Keratinocyte (primary cell): ENCODE data around the gene B3GNT8. TPM values are rescaled to one million over a fixed set of nuclear protein-coding genes. Genes with fewer than 3 reads are reported as not detected.
"Not testable (repeated sequence)": the region's sequence is repeated elsewhere in the genome, so short reads cannot be mapped to it uniquely, and the experiment has no call there.

Experiments used
- DNase-seq: peaks from one replicate; pipeline ENCODE4 v3.0.0-alpha.2; 2011; ENCODE audit warnings: low read depth, missing footprints, low spot score
- FAIRE-seq: peaks from 2 replicates; lab custom pipeline; 2011; peaks lifted over from hg19 to GRCh38; lab: Jason Lieb, UNC
- H2AFZ ChIP-seq: 2 replicates; pipeline ENCODE4 v1.6.0; 2012; ENCODE audit warnings: low read length, control low read depth, inconsistent platforms; ENCODE audit not compliant: control insufficient read depth
- H3K27ac ChIP-seq: 2 replicates; pipeline ENCODE4 v1.5.1; 2011; ENCODE audit warnings: low read length; ENCODE audit not compliant: control insufficient read depth, insufficient read depth
- H3K27me3 ChIP-seq: 3 replicates; pipeline ENCODE4 v1.6.0; 2011; ENCODE audit warnings: low read length; ENCODE audit not compliant: control insufficient read depth, insufficient read depth; ENCODE audit errors: extremely low read depth
- H3K36me3 ChIP-seq, 2 experiments: 2 replicates in 1 of 2; 3 replicates in 1 of 2; pipeline ENCODE4 v1.5.1; 2011; ENCODE audit warnings: low read length in 2 of 2, mild to moderate bottlenecking in 1 of 2; ENCODE audit not compliant: control insufficient read depth in 2 of 2, insufficient read depth in 2 of 2; ENCODE audit errors: extremely low read depth in 1 of 2
- H3K4me1 ChIP-seq: 3 replicates; pipeline ENCODE4 v1.5.1; 2011; ENCODE audit warnings: low read length; ENCODE audit not compliant: control insufficient read depth, insufficient read depth; ENCODE audit errors: extremely low read depth
- H3K4me2 ChIP-seq: 3 replicates; pipeline ENCODE4 v1.6.0; 2011; ENCODE audit warnings: low read depth, low read length; ENCODE audit not compliant: control insufficient read depth, insufficient read depth; ENCODE audit errors: extremely low read depth
- H3K4me3 ChIP-seq, 3 experiments: fragments of 200-600 bp in 1 of 3; sonication (generic) in 1 of 3; 2 replicates in 2 of 3; 3 replicates in 1 of 3; pipeline ENCODE4 v1.5.1; 2011 to 2016; ENCODE audit warnings: low read length in 3 of 3, mild to moderate bottlenecking in 3 of 3, control low read depth in 2 of 3, inconsistent platforms in 1 of 3, low read depth in 1 of 3, mixed read lengths in 1 of 3, mixed run types in 1 of 3, moderate library complexity in 1 of 3; ENCODE audit not compliant: control insufficient read depth in 2 of 3, insufficient read depth in 2 of 3; ENCODE audit errors: extremely low read depth in 1 of 3
- H3K79me2 ChIP-seq: 2 replicates; pipeline ENCODE4 v1.6.0; 2012; ENCODE audit warnings: low read length; ENCODE audit not compliant: control insufficient read depth, insufficient read depth
- H3K9ac ChIP-seq: 3 replicates; pipeline ENCODE4 v1.6.0; 2011; ENCODE audit warnings: low read length; ENCODE audit not compliant: control insufficient read depth, insufficient read depth; ENCODE audit errors: extremely low read depth
- H3K9me1 ChIP-seq: 3 replicates; pipeline ENCODE4 v1.6.0; 2011; ENCODE audit warnings: low read length; ENCODE audit not compliant: control insufficient read depth, insufficient read depth; ENCODE audit errors: extremely low read depth
- H3K9me3 ChIP-seq: 2 replicates; pipeline ENCODE4 v1.5.1; 2012; ENCODE audit warnings: low read depth, low read length; ENCODE audit not compliant: control insufficient read depth
- H4K20me1 ChIP-seq: 3 replicates; pipeline ENCODE4 v1.6.0; 2011; ENCODE audit warnings: low read length; ENCODE audit not compliant: control insufficient read depth, insufficient read depth; ENCODE audit errors: extremely low read depth
- CTCF ChIP-seq, 3 experiments: IDR thresholded peaks in 1 of 3; conservative IDR thresholded peaks in 1 of 3; optimal IDR thresholded peaks in 1 of 3; 2 replicates in 2 of 3; 3 replicates in 1 of 3; pipeline versions ENCODE3 to v1.5.1; 2011; ENCODE audit warnings: low read length in 3 of 3, mild to moderate bottlenecking in 3 of 3, moderate library complexity in 2 of 3, control low read depth in 1 of 3, inconsistent platforms in 1 of 3; ENCODE audit not compliant: insufficient read depth in 2 of 3; ENCODE audit errors: extremely low read depth in 1 of 3
- EZH2 ChIP-seq: IDR thresholded peaks from one replicate; pipeline ENCODE4 v1.6.1; 2012; ENCODE audit warnings: inconsistent platforms, mild to moderate bottlenecking, low read length, moderate library complexity
- dilution Hi-C: fragments of 300-500 bp; cut with MboI; formaldehyde crosslinking; loops from one replicate; pipeline ENCODE4 v1.7.0; 2020; ENCODE audit warnings: low sequenced_read_pairs; ENCODE audit not compliant: extremely low pct_ligation_motif_present
- polyA minus RNA-seq, 3 experiments: library from RNA; depleted of rRNA, polyadenylated mRNA; stranded (reverse); fragments of >200 nt; gene quantifications; 1 replicate in 1 of 3; 2 replicates in 1 of 3; 3 replicates in 1 of 3; pipeline ENCODE4 v1.2.3, GENCODE V29; 2011
- polyA plus RNA-seq, 5 experiments: library from polyadenylated mRNA; depleted of rRNA in 3 of 5; stranded (reverse) in 3 of 5; stranded (forward) in 1 of 5; unstranded in 1 of 5; fragments of >200 nt; gene quantifications; 1 replicate in 1 of 5; 2 replicates in 3 of 5; 3 replicates in 1 of 5; pipeline versions ENCODE4 v1.2.1 to v1.2.3, GENCODE V29; 2011 to 2012; ENCODE audit warnings: missing spikeins in 2 of 5, low read depth in 1 of 5, low replicate concordance in 1 of 5

Gene B3GNT8
- 0.45 to 1.8 TPM (median 0.97 TPM) in 3 replicates for polyA plus RNA-seq
- polyA plus RNA-seq (2011; ENCODE audit: low read depth), result 1.9 TPM
- 0.22 and 0.87 TPM in 2 replicates for polyA plus RNA-seq (2011; cell fraction: cytosol; rRNA removed)
- polyA plus RNA-seq (2011; cell fraction: nucleus; rRNA removed), result 1.4 and 1.6 TPM in 2 replicates
- polyA plus RNA-seq (2012; ENCODE audit: low replicate concordance), result 2.9 and 3.2 TPM in 2 replicates
- polyA minus RNA-seq, result 0.26 to 0.49 TPM (median 0.36 TPM) in 3 replicates
- 2.7 TPM for polyA minus RNA-seq (2011; cell fraction: cytosol; rRNA and poly(A)+ RNA removed)
- 0.62 and 1.7 TPM in 2 replicates for polyA minus RNA-seq (2011; cell fraction: nucleus; rRNA and poly(A)+ RNA removed)

- H3K4me1 ChIP-seq, result peaks cover 17% of the 10 kb centered on the region
- TF ChIP-seq CTCF (optimal IDR thresholded peaks at IDR 0.05 in 1 of 3, IDR thresholded peaks at IDR 0.05 in 1 of 3, conservative IDR thresholded peaks at IDR 0.05 in 1 of 3; ENCODE audit: extremely low read depth in 1 of 3, insufficient read depth in 2 of 3, low read length in 3 of 3), result no peak
- no peak for TF ChIP-seq EZH2
- dilution Hi-C loops, result no loop called here
- peaks cover 13 to 14% of the 10 kb centered on the region in 2 experiments for H3K36me3 ChIP-seq
- H3K4me2 ChIP-seq, result peak within 1 kb of the TSS; percentile 92
- no peaks in the 10 kb centered on the region for H3K9me3 ChIP-seq
- no peaks in the 10 kb centered on the region for H3K27me3 ChIP-seq
- H4K20me1 ChIP-seq, result no peaks in the 10 kb centered on the region
- peak; percentile 64 for FAIRE-seq
- peak within 1 kb of the TSS; percentile 67 for H2AFZ ChIP-seq
- H3K9ac ChIP-seq, result peak within 1 kb of the TSS; percentile 83
- H3K27ac ChIP-seq, result peak within 1 kb of the TSS; percentile 69
- DNase-seq, result peak; percentile 48
- peaks cover 1% of the 10 kb centered on the region for H3K79me2 ChIP-seq
- peak within 1 kb of the TSS; percentile 55 to 81 (median 59) for H3K4me3 ChIP-seq
- H3K9me1 ChIP-seq, result no peaks in the 10 kb centered on the region
These were observed at the start of gene B3GNT8 for GRCh38 chr19:41426952-41427646. Gene B3GNT8, minus strand, starts transcription at chr19:41427374. Its CDS starts 596 bp downstream, at chr19:41426778.

GRCh38 chr19:41476583-41476982 is 49.4 kb upstream of the B3GNT8 start:
- Histone ChIP-seq H3K79me2 (no peaks in the 10 kb centered on the region), H3K9me3 (no peaks in the 10 kb centered on the region), H3K4me1 (no peaks in the 10 kb centered on the region), H3K9ac (no peak overlapping the region), H3K4me3 (no peak overlapping the region), H3K4me2 (no peak overlapping the region), H2AFZ (no peak overlapping the region), H3K9me1 (no peaks in the 10 kb centered on the region), H3K36me3 (no peaks in the 10 kb centered on the region), H3K27me3 (peaks cover 4% of the 10 kb centered on the region), H3K27ac (no peak overlapping the region), H4K20me1 (no peaks in the 10 kb centered on the region)
- TF ChIP-seq CTCF (optimal IDR thresholded peaks at IDR 0.05 in 1 of 3, IDR thresholded peaks at IDR 0.05 in 1 of 3, conservative IDR thresholded peaks at IDR 0.05 in 1 of 3; ENCODE audit: extremely low read depth in 1 of 3, insufficient read depth in 2 of 3, low read length in 3 of 3) (no peak), EZH2 (no peak)
- FAIRE-seq (no peak), DNase-seq (no peak)
- dilution Hi-C loops, result no loop called here

- H3K9ac ChIP-seq, H3K4me3 ChIP-seq, H3K9me3 ChIP-seq, H3K4me1 ChIP-seq, DNase-seq, H3K36me3 ChIP-seq, H3K4me2 ChIP-seq, FAIRE-seq, H2AFZ ChIP-seq, H4K20me1 ChIP-seq, H3K9me1 ChIP-seq, H3K27ac ChIP-seq, H3K79me2 ChIP-seq, dilution Hi-C loops, H3K27me3 ChIP-seq: not testable (repeated sequence)
These were observed 36.4 kb upstream of the B3GNT8 start for GRCh38 chr19:41463257-41464256.
